IPS DF 6.9 (cell line): ENCODE results near the gene EBPL.

Source experiments
- DNase-seq: peaks from one replicate; pipeline ENCODE4 v3.0.0-alpha.2; 2013; ENCODE audit warnings: low read depth, low spot score
- H3K27ac ChIP-seq: one replicate; pipeline ENCODE4 v1.5.1; 2013; ENCODE audit warnings: low read length, control low read depth
- H3K27me3 ChIP-seq: 2 replicates; pipeline ENCODE4 v1.6.1; 2013; ENCODE audit warnings: mild to moderate bottlenecking, low read length; ENCODE audit not compliant: control insufficient read depth, insufficient read depth
- H3K36me3 ChIP-seq: 2 replicates; pipeline ENCODE4 v1.6.1; 2013; ENCODE audit warnings: low read length; ENCODE audit not compliant: control insufficient read depth, insufficient read depth
- H3K4me1 ChIP-seq: 2 replicates; pipeline ENCODE4 v1.6.1; 2013; ENCODE audit warnings: low read length; ENCODE audit not compliant: control insufficient read depth, insufficient read depth
- H3K4me3 ChIP-seq: 2 replicates; pipeline ENCODE4 v1.5.1; 2013; ENCODE audit warnings: mild to moderate bottlenecking, low read length
- H3K9me3 ChIP-seq: 2 replicates; pipeline ENCODE4 v1.6.1; 2013; ENCODE audit warnings: low read length, inconsistent platforms; ENCODE audit not compliant: control insufficient read depth, insufficient read depth
- WGBS: extraction: QIAGEN DNeasy Blood & Tissue Kit; methylation state at CpG from one replicate; pipeline ENCODE4 v1.1.7; 2013; ENCODE audit warnings: mixed read lengths, missing lambda C conversion rate; ENCODE audit not compliant: insufficient read length, insufficient coverage; 5-methylcytosine and 5-hydroxymethylcytosine counted together

EBPL gene

GRCh38 chr13:49697468-49697867 lies 6.2 kb upstream of the EBPL start:
- Histone ChIP-seq H3K27ac (no peak overlapping the region), H3K4me1 (no peaks in the 10 kb centered on the region), H3K36me3 (no peaks in the 10 kb centered on the region; the same call in 1 of the 2 replicates), H3K9me3 (no peaks in the 10 kb centered on the region), H3K4me3 (no peak overlapping the region), H3K27me3 (no peaks in the 10 kb centered on the region)
- no peak for DNase-seq
- WGBS = no CpG with 5 or more reads among the region's 3 CpGs

- Histone ChIP-seq H3K4me3 (no peak overlapping the region), H3K9me3 (no peaks in the 10 kb centered on the region), H3K27me3 (no peaks in the 10 kb centered on the region), H3K27ac (no peak overlapping the region), H3K4me1 (no peaks in the 10 kb centered on the region), H3K36me3 (no peaks in the 10 kb centered on the region)
- DNase-seq = no peak
- no CpG with 5 or more reads among the region's 1 CpG for WGBS
These were observed 3.2 kb upstream of the EBPL start for GRCh38 chr13:49694446-49694845.

GRCh38 chr13:49693877-49694276 lies 2.6 kb upstream of the EBPL start:
- Histone ChIP-seq H3K9me3 (no peaks in the 10 kb centered on the region), H3K27me3 (no peaks in the 10 kb centered on the region), H3K4me3 (no peak overlapping the region), H3K27ac (no peak overlapping the region), H3K36me3 (no peaks in the 10 kb centered on the region), H3K4me1 (no peaks in the 10 kb centered on the region)
- WGBS = no CpG with 5 or more reads among the region's 3 CpGs
- DNase-seq = no peak

GRCh38 chr13:49693191-49693733 lies 2.0 kb upstream of the EBPL start:
- no peaks in the 10 kb centered on the region for H3K9me3 ChIP-seq
- H3K27ac ChIP-seq = no peak overlapping the region
- WGBS = no CpG with 5 or more reads among the region's 4 CpGs
- H3K4me3 ChIP-seq = no peak overlapping the region
- H3K36me3 ChIP-seq = no peaks in the 10 kb centered on the region
- H3K4me1 ChIP-seq = no peaks in the 10 kb centered on the region
- DNase-seq = no peak
- no peaks in the 10 kb centered on the region for H3K27me3 ChIP-seq

- Histone ChIP-seq H3K36me3 (peaks cover 2% of the 10 kb centered on the region; the same call in 1 of the 2 replicates), H3K4me1 (no peaks in the 10 kb centered on the region; the same call in 1 of the 2 replicates), H3K27me3 (no peaks in the 10 kb centered on the region), H3K27ac (no peak overlapping the region), H3K4me3 (peak overlapping the region; percentile 89; the same call in 1 of the 2 replicates), H3K9me3 (no peaks in the 10 kb centered on the region)
- no peak for DNase-seq
- no CpG with 5 or more reads among the region's 17 CpGs for WGBS
These were observed 922 bp downstream of the EBPL start for GRCh38 chr13:49690133-49690994.

GRCh38 chr13:49683489-49683888 lies 7.8 kb downstream of the EBPL start:
- no peaks in the 10 kb centered on the region for H3K27me3 ChIP-seq
- H3K9me3 ChIP-seq = peaks cover 2% of the 10 kb centered on the region; the same call in 1 of the 2 replicates
- WGBS = no CpG with 5 or more reads among the region's 6 CpGs
- no peak overlapping the region for H3K4me3 ChIP-seq
- no peak overlapping the region for H3K27ac ChIP-seq
- H3K4me1 ChIP-seq = no peaks in the 10 kb centered on the region; the same call in 1 of the 2 replicates
- H3K36me3 ChIP-seq = peaks cover 8% of the 10 kb centered on the region
- DNase-seq = no peak

GRCh38 chr13:49681842-49682435 lies 9.3 kb downstream of the EBPL start:
- Histone ChIP-seq H3K4me1 (no peaks in the 10 kb centered on the region), H3K36me3 (peaks cover 10% of the 10 kb centered on the region), H3K9me3 (peaks cover 2% of the 10 kb centered on the region; the same call in 1 of the 2 replicates), H3K27me3 (no peaks in the 10 kb centered on the region), H3K4me3 (no peak overlapping the region), H3K27ac (no peak overlapping the region)
- WGBS = no CpG with 5 or more reads among the region's 4 CpGs
- no peak for DNase-seq

- H3K9me3 ChIP-seq = peaks cover 2% of the 10 kb centered on the region; the same call in 1 of the 2 replicates
- no peak overlapping the region for H3K27ac ChIP-seq
- H3K4me3 ChIP-seq = no peak overlapping the region
- WGBS = no CpG with 5 or more reads among the region's 3 CpGs
- H3K27me3 ChIP-seq = no peaks in the 10 kb centered on the region
- H3K4me1 ChIP-seq = no peaks in the 10 kb centered on the region
- H3K36me3 ChIP-seq = peaks cover 10% of the 10 kb centered on the region
- no peak for DNase-seq
These were observed 12.0 kb downstream of the EBPL start for GRCh38 chr13:49679246-49679645.

- Histone ChIP-seq H3K36me3 (peaks cover 10% of the 10 kb centered on the region), H3K9me3 (peaks cover 2% of the 10 kb centered on the region; the same call in 1 of the 2 replicates), H3K4me3 (no peak overlapping the region), H3K27me3 (no peaks in the 10 kb centered on the region), H3K4me1 (no peaks in the 10 kb centered on the region), H3K27ac (no peak overlapping the region)
- no peak for DNase-seq
- WGBS = no CpG with 5 or more reads among the region's 48 CpGs
These were observed 12.9 kb downstream of the EBPL start for GRCh38 chr13:49678191-49678914.
